Measurements from ENCODE around the gene CRYBA2.

CRYBA2 gene

GRCh38 chr2:219023045-219023605 lies 29.9 kb upstream of the CRYBA2 start:
- POLR2A ChIA-PET = no interaction called here
- CTCF ChIA-PET = interaction anchor here (0.7 to 10.8 kb wide), 3 partner anchors 9 to 130 kb away, joined by 3 to 162 read pairs (median 4); partner anchors contain the start of gene NHEJ1
- Histone ChIP-seq H3K4me1 (ENCODE audit: control extremely low read depth in 1 of 4, control insufficient read depth in 4 of 4, insufficient read depth in 4 of 4, low read length in 3 of 4) (no peaks in the 10 kb centered on the region), H3K27me3 (replicated peaks in 2 of 5; ENCODE audit: control insufficient read depth in 4 of 5, insufficient read depth in 5 of 5, low read length in 4 of 5) (peaks cover 0 to 18% (median 1%) of the 10 kb centered on the region in 5 experiments), H3K36me3 (ENCODE audit: control insufficient read depth in 4 of 4, insufficient read depth in 4 of 4, low read length in 3 of 4) (no peaks in the 10 kb centered on the region), H3K4me3 (ENCODE audit: control insufficient read depth in 1 of 7, extremely low read depth in 1 of 7, insufficient read depth in 4 of 7, low read depth in 2 of 7, low read length in 6 of 7) (no peak overlapping the region), H3K27ac (ENCODE audit: insufficient read depth in 1 of 2, low read depth in 1 of 2, low read length in 2 of 2, poor library complexity in 1 of 2, severe bottlenecking in 2 of 2) (no peak overlapping the region), H3K9me3 (ENCODE audit: control extremely low read depth in 1 of 5, control insufficient read depth in 4 of 5, insufficient read depth in 2 of 5, low read depth in 1 of 5, low read length in 4 of 5) (no peaks in the 10 kb centered on the region)
- 87% methylated on average over 10 of the region's 12 CpGs for WGBS (ENCODE audit: insufficient coverage)
- DNase-seq = no peak

- H3K9me3 ChIP-seq (ENCODE audit: control extremely low read depth in 1 of 5, control insufficient read depth in 4 of 5, insufficient read depth in 2 of 5, low read depth in 1 of 5, low read length in 4 of 5) = no peaks in the 10 kb centered on the region
- no peak overlapping the region for H3K4me3 ChIP-seq (ENCODE audit: control insufficient read depth in 1 of 7, extremely low read depth in 1 of 7, insufficient read depth in 4 of 7, low read depth in 2 of 7, low read length in 6 of 7)
- CTCF ChIA-PET = interaction anchor here (0.7 to 1.7 kb wide), 2 partner anchors 8 to 97 kb away, joined by 3 to 4 read pairs; no protein-coding TSS in a partner anchor
- H3K4me1 ChIP-seq (ENCODE audit: control extremely low read depth in 1 of 4, control insufficient read depth in 4 of 4, insufficient read depth in 4 of 4, low read length in 3 of 4) = no peaks in the 10 kb centered on the region
- peaks cover 0 to 21% (median 1%) of the 10 kb centered on the region in 5 experiments for H3K27me3 ChIP-seq (replicated peaks in 2 of 5; ENCODE audit: control insufficient read depth in 4 of 5, insufficient read depth in 5 of 5, low read length in 4 of 5)
- POLR2A ChIA-PET = no interaction called here
- 86% methylated on average over 3 of the region's 5 CpGs for WGBS (ENCODE audit: insufficient coverage)
- DNase-seq = no peak
- H3K27ac ChIP-seq (ENCODE audit: insufficient read depth in 1 of 2, low read depth in 1 of 2, low read length in 2 of 2, poor library complexity in 1 of 2, severe bottlenecking in 2 of 2) = no peak overlapping the region
- H3K36me3 ChIP-seq (ENCODE audit: control insufficient read depth in 4 of 4, insufficient read depth in 4 of 4, low read length in 3 of 4) = no peaks in the 10 kb centered on the region
These were observed 29.4 kb upstream of the CRYBA2 start for GRCh38 chr2:219022616-219023015.

- ChIA-PET POLR2A (no interaction called here), CTCF (interaction anchor here (0.6 to 1.7 kb wide), 3 partner anchors 9 to 98 kb away, joined by 3 to 4 read pairs (median 4); no protein-coding TSS in a partner anchor)
- Histone ChIP-seq H3K27me3 (replicated peaks in 2 of 5; ENCODE audit: control insufficient read depth in 4 of 5, insufficient read depth in 5 of 5, low read length in 4 of 5) (peaks cover 0 to 22% (median 1%) of the 10 kb centered on the region in 5 experiments), H3K27ac (ENCODE audit: insufficient read depth in 1 of 2, low read depth in 1 of 2, low read length in 2 of 2, poor library complexity in 1 of 2, severe bottlenecking in 2 of 2) (no peak overlapping the region), H3K4me3 (ENCODE audit: control insufficient read depth in 1 of 7, extremely low read depth in 1 of 7, insufficient read depth in 4 of 7, low read depth in 2 of 7, low read length in 6 of 7) (no peak overlapping the region), H3K36me3 (ENCODE audit: control insufficient read depth in 4 of 4, insufficient read depth in 4 of 4, low read length in 3 of 4) (no peaks in the 10 kb centered on the region), H3K9me3 (ENCODE audit: control extremely low read depth in 1 of 5, control insufficient read depth in 4 of 5, insufficient read depth in 2 of 5, low read depth in 1 of 5, low read length in 4 of 5) (no peaks in the 10 kb centered on the region), H3K4me1 (ENCODE audit: control extremely low read depth in 1 of 4, control insufficient read depth in 4 of 4, insufficient read depth in 4 of 4, low read length in 3 of 4) (no peaks in the 10 kb centered on the region)
- no peak for DNase-seq
- WGBS (ENCODE audit: insufficient coverage) = 98% methylated on average over 10 of the region's 12 CpGs
These were observed 28.8 kb upstream of the CRYBA2 start for GRCh38 chr2:219022041-219022440.

GRCh38 chr2:219021591-219021990 lies 28.4 kb upstream of the CRYBA2 start:
- CTCF ChIA-PET = interaction anchor here (0.6 to 1.4 kb wide), 4 partner anchors 10 to 117 kb away, joined by 3 to 4 read pairs (median 3); no protein-coding TSS in a partner anchor

GRCh38 chr2:219020604-219021365 lies 27.6 kb upstream of the CRYBA2 start:
- Histone ChIP-seq H3K36me3 (ENCODE audit: control insufficient read depth in 4 of 4, insufficient read depth in 4 of 4, low read length in 3 of 4) (no peaks in the 10 kb centered on the region), H3K4me3 (ENCODE audit: control insufficient read depth in 1 of 7, extremely low read depth in 1 of 7, insufficient read depth in 4 of 7, low read depth in 2 of 7, low read length in 6 of 7) (no peak overlapping the region), H3K4me1 (ENCODE audit: control extremely low read depth in 1 of 4, control insufficient read depth in 4 of 4, insufficient read depth in 4 of 4, low read length in 3 of 4) (no peaks in the 10 kb centered on the region), H3K27ac (ENCODE audit: insufficient read depth in 1 of 2, low read depth in 1 of 2, low read length in 2 of 2, poor library complexity in 1 of 2, severe bottlenecking in 2 of 2) (no peak overlapping the region), H3K27me3 (replicated peaks in 2 of 5; ENCODE audit: control insufficient read depth in 4 of 5, insufficient read depth in 5 of 5, low read length in 4 of 5) (peaks cover 0 to 18% (median 0%) of the 10 kb centered on the region in 5 experiments), H3K9me3 (ENCODE audit: control extremely low read depth in 1 of 5, control insufficient read depth in 4 of 5, insufficient read depth in 2 of 5, low read depth in 1 of 5, low read length in 4 of 5) (no peaks in the 10 kb centered on the region)
- WGBS (ENCODE audit: insufficient coverage) = 92% methylated on average over 5 of the region's 11 CpGs
- ChIA-PET POLR2A (no interaction called here), CTCF (interaction anchor here (0.7 to 2.5 kb wide), 7 partner anchors 11 to 280 kb away, joined by 3 to 12 read pairs (median 3); no protein-coding TSS in a partner anchor)
- DNase-seq = no peak

More at GRCh38 chr2:219021591-219021990, 28.4 kb upstream of the CRYBA2 start:
- no peak for DNase-seq
- H3K27me3 ChIP-seq (replicated peaks in 2 of 5; ENCODE audit: control insufficient read depth in 4 of 5, insufficient read depth in 5 of 5, low read length in 4 of 5) = peaks cover 0 to 22% (median 1%) of the 10 kb centered on the region in 5 experiments
- POLR2A ChIA-PET = no interaction called here
- no peaks in the 10 kb centered on the region for H3K36me3 ChIP-seq (ENCODE audit: control insufficient read depth in 4 of 4, insufficient read depth in 4 of 4, low read length in 3 of 4)
- no peaks in the 10 kb centered on the region for H3K9me3 ChIP-seq (ENCODE audit: control extremely low read depth in 1 of 5, control insufficient read depth in 4 of 5, insufficient read depth in 2 of 5, low read depth in 1 of 5, low read length in 4 of 5)
- no peak overlapping the region for H3K4me3 ChIP-seq (ENCODE audit: control insufficient read depth in 1 of 7, extremely low read depth in 1 of 7, insufficient read depth in 4 of 7, low read depth in 2 of 7, low read length in 6 of 7)
- WGBS (ENCODE audit: insufficient coverage) = 97% methylated on average over 6 of the region's 9 CpGs
- H3K4me1 ChIP-seq (ENCODE audit: control extremely low read depth in 1 of 4, control insufficient read depth in 4 of 4, insufficient read depth in 4 of 4, low read length in 3 of 4) = no peaks in the 10 kb centered on the region
- no peak overlapping the region for H3K27ac ChIP-seq (ENCODE audit: insufficient read depth in 1 of 2, low read depth in 1 of 2, low read length in 2 of 2, poor library complexity in 1 of 2, severe bottlenecking in 2 of 2)

- DNase-seq = no peak
- Histone ChIP-seq H3K4me1 (ENCODE audit: control extremely low read depth in 1 of 4, control insufficient read depth in 4 of 4, insufficient read depth in 4 of 4, low read length in 3 of 4) (no peaks in the 10 kb centered on the region), H3K4me3 (ENCODE audit: control insufficient read depth in 1 of 7, extremely low read depth in 1 of 7, insufficient read depth in 4 of 7, low read depth in 2 of 7, low read length in 6 of 7) (no peak overlapping the region), H3K36me3 (ENCODE audit: control insufficient read depth in 4 of 4, insufficient read depth in 4 of 4, low read length in 3 of 4) (no peaks in the 10 kb centered on the region), H3K9me3 (ENCODE audit: control extremely low read depth in 1 of 5, control insufficient read depth in 4 of 5, insufficient read depth in 2 of 5, low read depth in 1 of 5, low read length in 4 of 5) (no peaks in the 10 kb centered on the region), H3K27ac (ENCODE audit: insufficient read depth in 1 of 2, low read depth in 1 of 2, low read length in 2 of 2, poor library complexity in 1 of 2, severe bottlenecking in 2 of 2) (no peak overlapping the region), H3K27me3 (replicated peaks in 2 of 5; ENCODE audit: control insufficient read depth in 4 of 5, insufficient read depth in 5 of 5, low read length in 4 of 5) (peaks cover 0 to 16% (median 8%) of the 10 kb centered on the region in 5 experiments)
- WGBS (ENCODE audit: insufficient coverage) = 93% methylated on average over 6 of the region's 6 CpGs
- CTCF ChIA-PET = interaction anchor here (0.6 to 2.7 kb wide), 7 partner anchors 10 to 476 kb away, joined by 3 to 12 read pairs (median 6); no protein-coding TSS in a partner anchor
- POLR2A ChIA-PET = no interaction called here
These were observed 26.2 kb upstream of the CRYBA2 start for GRCh38 chr2:219019436-219019835.

GRCh38 chr2:219018726-219019125 lies 25.5 kb upstream of the CRYBA2 start:
- CTCF ChIA-PET = interaction anchor here (1.2 to 2.7 kb wide), 6 partner anchors 9 to 167 kb away, joined by 3 to 12 read pairs (median 8); no protein-coding TSS in a partner anchor

More at GRCh38 chr2:219018726-219019125, 25.5 kb upstream of the CRYBA2 start:
- DNase-seq = no peak
- H3K9me3 ChIP-seq (ENCODE audit: control extremely low read depth in 1 of 5, control insufficient read depth in 4 of 5, insufficient read depth in 2 of 5, low read depth in 1 of 5, low read length in 4 of 5) = no peaks in the 10 kb centered on the region
- POLR2A ChIA-PET = no interaction called here
- H3K36me3 ChIP-seq (ENCODE audit: control insufficient read depth in 4 of 4, insufficient read depth in 4 of 4, low read length in 3 of 4) = no peaks in the 10 kb centered on the region
- H3K27ac ChIP-seq (ENCODE audit: insufficient read depth in 1 of 2, low read depth in 1 of 2, low read length in 2 of 2, poor library complexity in 1 of 2, severe bottlenecking in 2 of 2) = no peak overlapping the region
- H3K4me3 ChIP-seq (ENCODE audit: control insufficient read depth in 1 of 7, extremely low read depth in 1 of 7, insufficient read depth in 4 of 7, low read depth in 2 of 7, low read length in 6 of 7) = no peak overlapping the region
- no peaks in the 10 kb centered on the region for H3K4me1 ChIP-seq (ENCODE audit: control extremely low read depth in 1 of 4, control insufficient read depth in 4 of 4, insufficient read depth in 4 of 4, low read length in 3 of 4)
- peaks cover 0 to 18% (median 10%) of the 10 kb centered on the region in 5 experiments for H3K27me3 ChIP-seq (replicated peaks in 2 of 5; ENCODE audit: control insufficient read depth in 4 of 5, insufficient read depth in 5 of 5, low read length in 4 of 5)
- WGBS (ENCODE audit: insufficient coverage) = 93% methylated on average over 8 of the region's 10 CpGs
